Activated CD4-positive, CD25-positive, alpha-beta regulatory T cell (primary cell): Measurements from ENCODE around the gene CHRNB2.

Experiments
- DNase-seq, 4 experiments: peaks; one replicate each; lab custom pipeline; 2025; lab: John Stamatoyannopoulos, UW

CHRNB2 gene

DNA sequence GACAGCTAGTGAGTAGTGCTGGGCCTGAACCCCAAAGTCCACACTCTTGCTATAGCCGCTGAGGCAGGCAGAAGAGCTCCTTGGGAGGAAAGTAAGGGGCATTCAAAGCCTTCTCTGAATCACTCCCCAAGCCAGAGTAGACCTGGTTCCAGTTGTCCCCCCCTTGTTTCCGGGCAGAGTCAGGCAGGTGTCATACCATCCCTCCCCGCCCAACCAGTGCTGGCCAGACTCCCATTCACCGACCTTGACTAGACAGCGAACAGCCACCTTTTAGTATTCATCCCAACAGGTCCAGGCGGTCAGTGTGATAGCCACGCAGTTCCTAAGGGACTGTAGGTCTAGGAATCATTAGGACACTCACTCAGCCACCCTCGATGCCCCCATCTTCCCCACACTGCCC is 11.8 kb downstream of the CHRNB2 start:
- no peak for DNase-seq

DNA sequence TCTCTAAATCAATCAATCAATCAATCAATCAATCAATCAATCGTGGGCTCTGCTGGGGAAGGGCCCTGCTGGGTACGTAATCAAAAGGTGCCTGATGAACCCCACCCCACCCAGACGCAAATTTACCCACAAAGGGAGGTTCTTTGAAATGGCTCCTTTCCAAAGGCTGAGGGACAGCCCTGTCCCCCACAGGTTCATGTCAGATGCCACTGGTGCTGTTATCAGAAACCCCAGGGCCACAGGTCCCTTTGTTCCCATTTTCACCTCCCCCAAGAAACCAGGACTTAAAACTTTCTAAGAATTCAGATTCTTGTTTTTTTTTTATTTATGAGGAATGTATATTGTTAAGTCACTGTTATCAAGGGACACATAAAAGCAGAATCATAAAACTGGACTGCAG is 14.2 kb downstream of the CHRNB2 start:
- DNase-seq, result no peak

- DNase-seq, result no peak
These were observed 15.3 kb downstream of the CHRNB2 start for GRCh38 chr1:154582885-154583284.

DNA sequence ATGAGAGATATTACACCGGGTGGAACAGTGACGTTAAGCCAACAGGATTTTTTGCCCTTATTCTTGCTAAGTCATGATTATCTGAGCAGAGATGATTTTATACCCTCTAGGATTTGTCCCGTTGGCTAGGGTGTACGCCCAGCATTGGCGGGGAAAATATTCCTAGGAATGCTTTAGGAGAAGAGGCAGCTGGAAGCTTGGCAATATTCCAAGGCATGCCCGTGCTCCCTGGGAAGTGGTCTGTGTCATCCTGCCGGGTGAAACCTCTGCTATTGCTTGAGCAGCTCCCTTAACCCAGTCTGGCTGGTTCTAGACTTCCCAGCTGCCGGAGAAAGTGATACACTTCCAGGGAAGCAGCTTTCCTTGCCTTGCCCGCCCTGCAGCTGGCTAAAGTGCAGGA is 16.2 kb downstream of the CHRNB2 start:
- DNase-seq, result no peak

DNA sequence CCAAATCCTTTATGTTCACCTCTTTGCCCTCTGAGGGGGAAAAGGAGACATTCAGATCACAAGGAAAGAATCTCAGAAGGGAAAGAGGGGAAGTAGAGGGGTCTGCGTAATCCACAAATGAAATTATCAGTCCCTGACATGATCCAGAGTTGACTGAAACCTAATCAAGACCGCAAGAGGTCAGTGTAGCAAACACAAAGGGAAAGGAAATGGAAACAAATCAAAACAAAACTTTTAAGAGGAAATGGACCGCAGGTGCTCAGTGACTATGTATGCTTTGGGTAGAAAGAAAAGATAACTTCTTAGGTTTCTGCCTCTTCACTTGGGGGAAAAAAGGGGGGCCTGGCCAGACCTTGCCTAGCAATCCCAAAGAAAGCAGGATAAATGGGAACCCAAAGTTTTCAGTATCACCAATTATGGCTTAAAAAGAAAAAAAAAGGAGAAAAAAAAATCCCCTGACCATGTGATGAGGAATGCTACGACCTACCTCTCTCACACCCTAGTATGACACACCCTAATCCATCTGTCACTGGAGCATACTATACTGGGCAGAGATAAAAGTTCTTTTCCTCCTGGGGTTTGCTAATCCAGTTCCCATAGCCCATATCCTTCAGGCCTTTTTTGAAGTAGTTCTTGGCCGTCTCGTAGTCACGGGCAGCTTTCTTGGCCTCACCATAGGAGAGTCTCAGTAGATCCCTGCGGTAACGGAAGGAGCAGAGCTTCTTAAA is 16.9 kb downstream of the CHRNB2 start:
- DNase-seq, result no peak

DNA sequence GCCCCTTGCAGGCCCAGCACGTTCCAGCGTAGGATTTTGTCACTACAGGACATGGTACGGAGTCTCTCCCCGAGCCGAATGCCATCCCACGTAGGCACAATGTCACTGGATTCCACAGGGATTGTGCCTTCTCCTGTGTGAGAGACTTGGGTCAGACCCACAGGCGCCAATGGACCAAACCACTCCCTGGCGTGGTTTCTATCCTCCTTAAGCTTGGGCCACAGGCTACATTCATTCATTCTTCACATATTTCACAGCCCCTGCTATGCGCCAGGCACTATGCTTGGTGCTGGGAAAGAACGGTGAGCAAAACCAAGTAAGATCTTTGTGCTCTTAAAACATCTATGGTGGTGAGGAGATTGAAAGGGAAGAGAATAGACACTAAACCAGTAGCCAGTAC is 18.7 kb downstream of the CHRNB2 start:
- no peak for DNase-seq

- DNase-seq, result no peak
These were observed 19.1 kb downstream of the CHRNB2 start for GRCh38 chr1:154586641-154587040.

GRCh38 chr1:154589780-154590179 is 22.2 kb downstream of the CHRNB2 start:
- DNase-seq, result no peak

GRCh38 chr1:154590756-154591155 is 23.2 kb downstream of the CHRNB2 start:
- no peak for DNase-seq

GRCh38 chr1:154591206-154591605 is 23.6 kb downstream of the CHRNB2 start:
- no peak for DNase-seq

- DNase-seq, result no peak
These were observed 25.8 kb downstream of the CHRNB2 start for GRCh38 chr1:154593390-154593789.

DNA sequence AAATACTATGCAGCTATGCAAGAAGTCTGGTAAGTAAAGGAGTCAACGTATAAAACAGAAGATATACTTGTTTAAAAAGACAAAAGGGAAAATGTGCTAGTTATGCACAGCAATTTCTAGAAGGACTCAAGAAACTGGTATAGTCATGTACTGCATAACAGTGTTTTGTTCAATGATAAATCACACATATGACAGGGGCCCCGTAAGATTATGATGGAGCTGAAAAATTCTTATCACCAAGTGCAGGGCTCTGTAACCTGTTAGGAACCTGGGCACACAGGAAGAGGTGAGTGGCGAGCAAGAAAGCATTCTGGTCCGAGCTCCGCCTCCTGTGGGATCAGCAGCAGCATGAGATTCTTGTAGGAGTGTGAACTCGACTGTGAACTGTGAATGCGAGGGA is 27.2 kb downstream of the CHRNB2 start:
- no peak for DNase-seq

DNA sequence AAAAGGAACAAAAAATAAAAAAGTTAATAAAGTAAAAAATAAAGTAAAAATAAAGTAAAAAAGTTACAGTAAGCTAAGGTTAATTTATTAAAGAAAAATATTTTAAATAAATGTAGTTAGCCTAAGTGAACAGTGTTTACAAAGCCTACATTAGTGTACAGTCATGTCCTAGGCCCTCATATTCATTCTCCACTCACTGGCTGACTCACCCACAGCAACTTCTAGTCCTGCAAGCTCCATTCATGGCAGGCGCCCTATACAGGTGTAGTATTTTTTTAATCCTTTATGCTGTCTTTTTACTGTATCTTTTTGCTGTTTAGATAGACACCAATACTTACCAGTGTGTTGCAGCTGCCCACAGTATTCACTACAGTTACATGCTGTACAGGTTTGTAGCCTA is 28.0 kb downstream of the CHRNB2 start:
- DNase-seq, result no peak

- DNase-seq, result no peak
These were observed 31.5 kb downstream of the CHRNB2 start for GRCh38 chr1:154598871-154599635.

DNA sequence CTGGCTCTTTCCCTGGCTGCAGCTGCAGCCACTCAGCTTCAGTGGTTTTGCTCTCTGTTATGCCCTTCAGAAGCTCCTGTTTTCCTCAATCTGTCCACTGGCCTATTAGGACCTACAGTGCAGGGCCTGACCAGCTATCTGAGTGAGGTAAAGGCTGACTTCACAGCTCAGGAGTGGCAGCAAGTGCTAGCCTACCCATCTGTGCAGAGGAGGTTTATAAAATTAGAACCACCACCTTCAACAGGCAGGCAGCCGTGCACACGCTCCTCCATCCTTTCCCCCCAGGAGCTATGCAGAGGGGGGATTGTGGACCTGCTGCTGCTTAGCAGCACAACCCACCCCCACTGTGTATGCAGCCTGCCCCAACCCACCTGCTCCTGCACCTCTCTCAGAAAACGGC is 32.1 kb downstream of the CHRNB2 start:
- DNase-seq, result no peak

GRCh38 chr1:154603317-154603716 is 35.7 kb downstream of the CHRNB2 start:
- DNase-seq, result no peak

GRCh38 chr1:154605534-154605933 is 38.0 kb downstream of the CHRNB2 start:
- DNase-seq, result no peak

- no peak for DNase-seq
These were observed 39.6 kb downstream of the CHRNB2 start for GRCh38 chr1:154607106-154607608.

DNA sequence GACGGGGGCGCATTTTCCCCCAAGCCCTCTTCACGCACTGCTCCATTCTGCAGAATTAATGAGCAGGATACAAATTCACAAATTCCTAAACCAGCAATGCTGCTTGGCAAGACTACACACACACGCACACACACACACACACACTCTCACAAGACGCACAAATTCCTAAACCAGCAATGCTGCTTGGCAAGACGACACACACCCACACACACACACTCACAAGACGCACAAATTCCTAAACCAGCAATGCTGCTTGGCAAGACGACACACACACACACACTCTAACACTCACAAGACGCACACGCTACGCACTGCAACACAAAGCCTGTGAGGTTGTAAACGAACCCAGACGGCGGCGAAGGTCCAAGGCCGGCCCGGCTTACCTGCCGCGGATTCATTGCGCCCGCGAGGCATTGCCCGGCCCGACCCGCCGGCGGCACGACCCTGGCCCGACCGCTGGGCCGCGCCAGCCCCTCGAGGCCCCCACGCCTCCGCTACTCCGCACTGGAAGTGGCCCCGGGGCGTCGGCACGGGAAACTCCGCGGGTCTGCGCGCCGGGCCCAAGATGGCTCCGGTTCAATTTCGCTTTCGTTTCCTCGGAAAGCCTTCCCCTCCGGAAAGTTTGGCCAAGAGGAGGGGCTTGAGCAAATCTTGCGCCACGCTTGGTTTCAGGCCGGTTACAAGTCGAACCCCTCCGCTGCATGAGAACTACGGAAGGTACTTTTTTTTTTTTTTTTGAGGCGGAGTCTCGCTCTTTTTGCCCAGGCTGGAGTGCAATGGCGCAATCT is 40.2 kb downstream of the CHRNB2 start, which contains the start of gene ADAR:
Gene ADAR (minus strand): TSS at position 578 of the 788 bp plus-strand sequence. CDS start 180 bp downstream, at position 398.
- peak; percentile 74 to 83 (median 76) for DNase-seq

GRCh38 chr1:154608397-154609270 is 41.1 kb downstream of the CHRNB2 start:
- peak in 1 of 4 experiments; percentile 12 for DNase-seq
